ENCODE results near the gene ARHGAP31.

Gene ARHGAP31

GRCh38 chr3:119376758-119377157, 82.6 kb downstream of the ARHGAP31 start:
- no CpG with 5 or more reads among the region's 1 CpG for WGBS (ENCODE audit: insufficient coverage, insufficient read length)
- Histone ChIP-seq H3K9me3 (ENCODE audit: control insufficient read depth, insufficient read depth, low read length) (no peaks in the 10 kb centered on the region), H3K27me3 (ENCODE audit: control insufficient read depth, insufficient read depth, low read length) (no peaks in the 10 kb centered on the region), H3K36me3 (ENCODE audit: control insufficient read depth, insufficient read depth, low read length) (no peaks in the 10 kb centered on the region), H3K4me1 (ENCODE audit: control insufficient read depth, insufficient read depth, low read length) (no peaks in the 10 kb centered on the region), H3K4me3 (ENCODE audit: low read length) (no peak overlapping the region), H3K27ac (ENCODE audit: low read length) (no peak overlapping the region)
- no peak for DNase-seq (ENCODE audit: low read depth, low spot score)

GRCh38 chr3:119378259-119378803, 84.1 kb downstream of the ARHGAP31 start:
- Histone ChIP-seq H3K4me3 (ENCODE audit: low read length) (no peak overlapping the region), H3K9me3 (ENCODE audit: control insufficient read depth, insufficient read depth, low read length) (no peaks in the 10 kb centered on the region), H3K27me3 (ENCODE audit: control insufficient read depth, insufficient read depth, low read length) (no peaks in the 10 kb centered on the region), H3K4me1 (ENCODE audit: control insufficient read depth, insufficient read depth, low read length) (no peaks in the 10 kb centered on the region), H3K27ac (ENCODE audit: low read length) (no peak overlapping the region), H3K36me3 (ENCODE audit: control insufficient read depth, insufficient read depth, low read length) (no peaks in the 10 kb centered on the region)
- no peak for DNase-seq (ENCODE audit: low read depth, low spot score)
- no CpG with 5 or more reads among the region's 8 CpGs for WGBS (ENCODE audit: insufficient coverage, insufficient read length)

- H3K27me3 ChIP-seq (ENCODE audit: control insufficient read depth, insufficient read depth, low read length): no peaks in the 10 kb centered on the region
- no CpG with 5 or more reads among the region's 3 CpGs for WGBS (ENCODE audit: insufficient coverage, insufficient read length)
- DNase-seq (ENCODE audit: low read depth, low spot score): no peak
- H3K36me3 ChIP-seq (ENCODE audit: control insufficient read depth, insufficient read depth, low read length): no peaks in the 10 kb centered on the region
- no peak overlapping the region for H3K4me3 ChIP-seq (ENCODE audit: low read length)
- H3K9me3 ChIP-seq (ENCODE audit: control insufficient read depth, insufficient read depth, low read length): no peaks in the 10 kb centered on the region
- no peaks in the 10 kb centered on the region for H3K4me1 ChIP-seq (ENCODE audit: control insufficient read depth, insufficient read depth, low read length)
- no peak overlapping the region for H3K27ac ChIP-seq (ENCODE audit: low read length)
These were observed 86.5 kb downstream of the ARHGAP31 start for GRCh38 chr3:119380697-119381096.

- DNase-seq (ENCODE audit: low read depth, low spot score): no peak
- Histone ChIP-seq H3K27me3 (ENCODE audit: control insufficient read depth, insufficient read depth, low read length) (no peaks in the 10 kb centered on the region), H3K4me3 (ENCODE audit: low read length) (no peak overlapping the region), H3K9me3 (ENCODE audit: control insufficient read depth, insufficient read depth, low read length) (no peaks in the 10 kb centered on the region), H3K27ac (ENCODE audit: low read length) (no peak overlapping the region), H3K4me1 (ENCODE audit: control insufficient read depth, insufficient read depth, low read length) (no peaks in the 10 kb centered on the region), H3K36me3 (ENCODE audit: control insufficient read depth, insufficient read depth, low read length) (no peaks in the 10 kb centered on the region)
- whole genome bisulfite sequencing (ENCODE audit: insufficient coverage, insufficient read length): no CpG with 5 or more reads among the region's 7 CpGs
These were observed 88.0 kb downstream of the ARHGAP31 start for GRCh38 chr3:119382134-119382533.

- no CpG with 5 or more reads among the region's 8 CpGs for WGBS (ENCODE audit: insufficient coverage, insufficient read length)
- H3K27ac ChIP-seq (ENCODE audit: low read length): no peak overlapping the region
- no peaks in the 10 kb centered on the region for H3K4me1 ChIP-seq (ENCODE audit: control insufficient read depth, insufficient read depth, low read length)
- no peaks in the 10 kb centered on the region for H3K27me3 ChIP-seq (ENCODE audit: control insufficient read depth, insufficient read depth, low read length)
- H3K36me3 ChIP-seq (ENCODE audit: control insufficient read depth, insufficient read depth, low read length): no peaks in the 10 kb centered on the region
- no peak overlapping the region for H3K4me3 ChIP-seq (ENCODE audit: low read length)
- DNase-seq (ENCODE audit: low read depth, low spot score): no peak
- H3K9me3 ChIP-seq (ENCODE audit: control insufficient read depth, insufficient read depth, low read length): no peaks in the 10 kb centered on the region
These were observed 94.4 kb downstream of the ARHGAP31 start for GRCh38 chr3:119388577-119388976.

- no peak for DNase-seq (ENCODE audit: low read depth, low spot score)
- H3K27ac ChIP-seq (ENCODE audit: low read length): no peak overlapping the region
These were observed 101.8 kb downstream of the ARHGAP31 start for GRCh38 chr3:119395923-119396358.

GRCh38 chr3:119396870-119397269, 102.7 kb downstream of the ARHGAP31 start:
- Histone ChIP-seq H3K27me3 (ENCODE audit: control insufficient read depth, insufficient read depth, low read length) (no peaks in the 10 kb centered on the region), H3K4me3 (ENCODE audit: low read length) (no peak overlapping the region), H3K36me3 (ENCODE audit: control insufficient read depth, insufficient read depth, low read length) (no peaks in the 10 kb centered on the region), H3K27ac (ENCODE audit: low read length) (no peak overlapping the region), H3K9me3 (ENCODE audit: control insufficient read depth, insufficient read depth, low read length) (no peaks in the 10 kb centered on the region), H3K4me1 (ENCODE audit: control insufficient read depth, insufficient read depth, low read length) (peaks cover 3% of the 10 kb centered on the region)
- no peak for DNase-seq (ENCODE audit: low read depth, low spot score)
- no CpG with 5 or more reads among the region's 2 CpGs for WGBS (ENCODE audit: insufficient coverage, insufficient read length)

More at GRCh38 chr3:119395923-119396358, 101.8 kb downstream of the ARHGAP31 start:
- H3K36me3 ChIP-seq (ENCODE audit: control insufficient read depth, insufficient read depth, low read length): no peaks in the 10 kb centered on the region
- H3K4me3 ChIP-seq (ENCODE audit: low read length): no peak overlapping the region
- 0 out of 2 replicates have a peak, but pooled peaks cover 2% of the 10 kb centered on the region for H3K4me1 ChIP-seq (ENCODE audit: control insufficient read depth, insufficient read depth, low read length)
- no CpG with 5 or more reads among the region's 2 CpGs for WGBS (ENCODE audit: insufficient coverage, insufficient read length)
- no peaks in the 10 kb centered on the region for H3K27me3 ChIP-seq (ENCODE audit: control insufficient read depth, insufficient read depth, low read length)
- H3K9me3 ChIP-seq (ENCODE audit: control insufficient read depth, insufficient read depth, low read length): no peaks in the 10 kb centered on the region

GRCh38 chr3:119400466-119400865, 106.3 kb downstream of the ARHGAP31 start:
- H3K4me3 ChIP-seq (ENCODE audit: low read length): no peak overlapping the region
- no peaks in the 10 kb centered on the region for H3K9me3 ChIP-seq (ENCODE audit: control insufficient read depth, insufficient read depth, low read length)
- DNase-seq (ENCODE audit: low read depth, low spot score): no peak
- H3K27me3 ChIP-seq (ENCODE audit: control insufficient read depth, insufficient read depth, low read length): no peaks in the 10 kb centered on the region
- peaks cover 6% of the 10 kb centered on the region for H3K4me1 ChIP-seq (ENCODE audit: control insufficient read depth, insufficient read depth, low read length)
- H3K27ac ChIP-seq (ENCODE audit: low read length): no peak overlapping the region
- no peaks in the 10 kb centered on the region for H3K36me3 ChIP-seq (ENCODE audit: control insufficient read depth, insufficient read depth, low read length)
- WGBS (ENCODE audit: insufficient coverage, insufficient read length): no CpG with 5 or more reads among the region's 5 CpGs

GRCh38 chr3:119401069-119401468, 106.9 kb downstream of the ARHGAP31 start:
- Histone ChIP-seq H3K36me3 (ENCODE audit: control insufficient read depth, insufficient read depth, low read length) (no peaks in the 10 kb centered on the region), H3K27me3 (ENCODE audit: control insufficient read depth, insufficient read depth, low read length) (no peaks in the 10 kb centered on the region), H3K4me1 (ENCODE audit: control insufficient read depth, insufficient read depth, low read length) (peaks cover 6% of the 10 kb centered on the region), H3K9me3 (ENCODE audit: control insufficient read depth, insufficient read depth, low read length) (no peaks in the 10 kb centered on the region), H3K27ac (ENCODE audit: low read length) (no peak overlapping the region), H3K4me3 (ENCODE audit: low read length) (no peak overlapping the region)
- no peak for DNase-seq (ENCODE audit: low read depth, low spot score)
- no CpG with 5 or more reads among the region's 5 CpGs for WGBS (ENCODE audit: insufficient coverage, insufficient read length)

- Histone ChIP-seq H3K9me3 (ENCODE audit: control insufficient read depth, insufficient read depth, low read length) (no peaks in the 10 kb centered on the region), H3K4me3 (ENCODE audit: low read length) (no peak overlapping the region), H3K27me3 (ENCODE audit: control insufficient read depth, insufficient read depth, low read length) (no peaks in the 10 kb centered on the region), H3K27ac (ENCODE audit: low read length) (no peak overlapping the region), H3K36me3 (ENCODE audit: control insufficient read depth, insufficient read depth, low read length) (no peaks in the 10 kb centered on the region), H3K4me1 (ENCODE audit: control insufficient read depth, insufficient read depth, low read length) (peaks cover 6% of the 10 kb centered on the region)
- no peak for DNase-seq (ENCODE audit: low read depth, low spot score)
- WGBS (ENCODE audit: insufficient coverage, insufficient read length): no CpG with 5 or more reads among the region's 36 CpGs
These were observed 107.6 kb downstream of the ARHGAP31 start for GRCh38 chr3:119401503-119402440.

Data from iPS DF 6.9 (cell line).